Transverse colon (tissue), 4 donors: ENCODE data around the gene TRABD2A. TPM values are rescaled to one million over a fixed set of nuclear protein-coding genes. Genes with fewer than 3 reads are reported as not detected.

Source experiments
- DNase-seq: peaks from one replicate; pipeline ENCODE4 v3.0.0-alpha.2; 2019
- H3K27ac ChIP-seq, 4 donors: fragments of 200-600 bp; sonication (generic); 2 replicates each; pipeline ENCODE4 v1.5.1; 2016 to 2018; ENCODE audit warnings: inconsistent platforms in 4 of 4
- H3K27me3 ChIP-seq: fragments of 200-600 bp; sonication (generic); 2 replicates; pipeline ENCODE4 v1.5.1; 2017; ENCODE audit warnings: inconsistent platforms
- H3K36me3 ChIP-seq, 4 donors: fragments of 200-600 bp; sonication (generic); 2 replicates each; pipeline ENCODE4 v1.5.1; 2017 to 2019; ENCODE audit warnings: inconsistent platforms in 4 of 4
- H3K4me1 ChIP-seq, 4 donors: fragments of 200-600 bp; sonication (generic); 2 replicates each; pipeline ENCODE4 v1.5.1; 2017 to 2020; ENCODE audit warnings: inconsistent platforms in 4 of 4
- H3K4me3 ChIP-seq, 4 donors: fragments of 200-600 bp; sonication (generic); 1 replicate in 1 of 4; 2 replicates in 3 of 4; pipeline versions ENCODE4 v1.5.1 to v1.6.1; 2017 to 2019; ENCODE audit warnings: inconsistent platforms in 4 of 4
- H3K9me3 ChIP-seq, 2 donors: fragments of 200-600 bp; sonication (generic); 2 replicates each; pipeline ENCODE4 v1.5.1; 2017 to 2019; ENCODE audit warnings: inconsistent platforms in 2 of 2
- EP300 ChIP-seq: sonication (generic); formaldehyde crosslinking; IDR thresholded peaks from one replicate; pipeline ENCODE4 v1.6.1; 2017; ENCODE audit warnings: antibody characterized with exemption, low read depth
- POLR2A ChIP-seq: fragments of 450-650 bp; IDR thresholded peaks from one replicate; pipeline ENCODE4 v1.6.1; 2016; ENCODE audit warnings: antibody characterized with exemption, mild to moderate bottlenecking, moderate library complexity
- POLR2AphosphoS5 ChIP-seq, 3 donors: sonication (generic); formaldehyde crosslinking; IDR thresholded peaks; one replicate each; pipeline ENCODE4 v1.6.1; 2016; ENCODE audit warnings: antibody characterized with exemption in 3 of 3
- WGBS, 2 donors: methylation state at CpG; one replicate each; pipeline ENCODE4 v1.1.5; 2018; ENCODE audit warnings: low coverage in 1 of 2; 5-methylcytosine and 5-hydroxymethylcytosine counted together
- in situ Hi-C, 4 donors: fragments of 200-750 bp; cut with MboI; loops; one replicate each; pipeline versions ENCODE4 v1.15.0 to v1.15.1; 2017; ENCODE audit warnings: low sequenced_read_pairs in 3 of 4, low pct_ligation_motif_present in 1 of 4, low pct_unique_long_range_greater_than_20kb in 1 of 4
- intact Hi-C: fragments of 100-400 bp; cut with DNase I; formaldehyde crosslinking; loops from one replicate; pipeline ENCODE4 v1.15.1; 2023; ENCODE audit warnings: low total_unique reads
- total RNA-seq, 4 donors: library from RNA; depleted of rRNA; stranded (reverse); fragments of >200 nt; gene quantifications; one replicate each; pipeline ENCODE4 v1.1.0, GENCODE V29; 2016
- TF ChIP-seq, protein P1 (sequence below), 5 experiments: fragments of 200-600 bp in 3 of 5; fragments of 450-650 bp in 2 of 5; sonication (generic) in 3 of 5; IDR thresholded peaks; 1 replicate in 2 of 5; 2 replicates in 3 of 5; pipeline ENCODE4 v1.5.1; 2016 to 2017; ENCODE audit warnings: antibody characterized with exemption in 5 of 5, inconsistent platforms in 3 of 5, mild to moderate bottlenecking in 2 of 5, moderate library complexity in 1 of 5

Gene TRABD2A
- total RNA-seq, 4 donors from 2014 or later, result 21.3 to 230 (median 76.5) TPM

DNA sequence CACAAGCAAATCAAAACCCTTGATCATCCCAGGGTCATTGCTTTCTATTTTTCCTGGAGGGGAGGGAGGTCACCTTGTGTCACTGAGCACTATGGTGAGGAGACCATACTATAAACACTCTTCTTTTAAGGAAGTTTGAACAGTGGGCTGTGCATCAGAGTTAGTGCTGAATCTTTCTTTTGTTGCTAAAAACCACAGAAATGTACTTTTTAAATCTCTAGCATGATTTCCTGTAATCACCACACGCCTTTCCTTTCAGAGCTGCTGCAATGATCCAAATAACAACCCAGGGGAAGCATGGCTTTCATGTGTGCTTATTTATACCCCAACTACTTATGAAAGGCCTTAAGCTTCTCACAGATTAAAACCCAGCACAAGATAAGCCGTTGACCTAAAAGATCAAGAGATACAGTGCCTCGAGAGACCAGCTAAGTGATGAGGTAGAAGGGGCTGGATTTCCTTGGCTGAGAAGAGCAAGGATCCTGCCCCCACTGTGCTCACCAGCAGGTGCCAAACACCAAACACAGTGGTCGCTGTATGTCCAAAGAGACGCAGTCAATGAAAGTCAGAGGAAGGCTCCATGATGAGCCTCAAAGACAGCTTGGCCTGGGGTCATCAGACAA lies 34.7 kb downstream of the TRABD2A start:
- 29 to 44% methylated on average over 1 to 5 of the region's 5 CpGs for WGBS, 2 donors
- H3K27ac ChIP-seq, result peak overlapping the region; percentile 36 to 69 (median 58)
- H3K9me3 ChIP-seq, result no peaks in the 10 kb centered on the region
- H3K4me1 ChIP-seq, result peaks cover 0 to 17% (median 8%) of the 10 kb centered on the region in 4 donors
- no peaks in the 10 kb centered on the region for H3K36me3 ChIP-seq
- no peaks in the 10 kb centered on the region for H3K27me3 ChIP-seq
- TF ChIP-seq, protein P1, sequence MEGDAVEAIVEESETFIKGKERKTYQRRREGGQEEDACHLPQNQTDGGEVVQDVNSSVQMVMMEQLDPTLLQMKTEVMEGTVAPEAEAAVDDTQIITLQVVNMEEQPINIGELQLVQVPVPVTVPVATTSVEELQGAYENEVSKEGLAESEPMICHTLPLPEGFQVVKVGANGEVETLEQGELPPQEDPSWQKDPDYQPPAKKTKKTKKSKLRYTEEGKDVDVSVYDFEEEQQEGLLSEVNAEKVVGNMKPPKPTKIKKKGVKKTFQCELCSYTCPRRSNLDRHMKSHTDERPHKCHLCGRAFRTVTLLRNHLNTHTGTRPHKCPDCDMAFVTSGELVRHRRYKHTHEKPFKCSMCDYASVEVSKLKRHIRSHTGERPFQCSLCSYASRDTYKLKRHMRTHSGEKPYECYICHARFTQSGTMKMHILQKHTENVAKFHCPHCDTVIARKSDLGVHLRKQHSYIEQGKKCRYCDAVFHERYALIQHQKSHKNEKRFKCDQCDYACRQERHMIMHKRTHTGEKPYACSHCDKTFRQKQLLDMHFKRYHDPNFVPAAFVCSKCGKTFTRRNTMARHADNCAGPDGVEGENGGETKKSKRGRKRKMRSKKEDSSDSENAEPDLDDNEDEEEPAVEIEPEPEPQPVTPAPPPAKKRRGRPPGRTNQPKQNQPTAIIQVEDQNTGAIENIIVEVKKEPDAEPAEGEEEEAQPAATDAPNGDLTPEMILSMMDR (IDR thresholded peaks at IDR 0.05), result no peak
- TF ChIP-seq EP300, result no peak
- no peak for TF ChIP-seq POLR2AphosphoS5 (IDR thresholded peaks at IDR 0.05)
- TF ChIP-seq POLR2A, result no peak
- no peak for DNase-seq
- in situ Hi-C loops, result no loop called here
- H3K4me3 ChIP-seq, result no peak overlapping the region
- intact Hi-C loops, result no loop called here

DNA sequence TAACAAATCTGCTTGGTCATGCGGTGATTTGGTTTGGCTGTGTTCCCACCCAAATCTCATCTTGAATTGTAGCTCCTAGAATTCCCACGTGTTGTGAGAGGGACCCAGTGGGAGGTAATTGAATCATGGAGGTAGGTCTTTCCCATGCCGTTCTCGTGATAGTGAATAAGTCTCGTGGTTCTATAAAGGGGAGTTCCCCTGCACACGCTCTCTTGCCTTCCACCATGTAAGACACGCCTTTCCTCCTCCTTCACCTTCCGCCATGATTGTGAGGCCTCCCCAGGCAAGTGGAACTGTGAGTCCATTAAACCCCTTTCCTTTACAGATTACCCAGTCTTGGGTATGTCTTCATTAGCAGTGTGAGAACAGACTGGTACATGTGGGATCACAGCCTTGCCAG lies 36.7 kb downstream of the TRABD2A start:
- H3K27me3 ChIP-seq, result no peaks in the 10 kb centered on the region
- DNase-seq, result no peak
- TF ChIP-seq POLR2AphosphoS5 (IDR thresholded peaks at IDR 0.05), result no peak
- TF ChIP-seq, protein P1 (IDR thresholded peaks at IDR 0.05), result no peak
- TF ChIP-seq EP300, result no peak
- no peak for TF ChIP-seq POLR2A
- H3K4me3 ChIP-seq, result no peak overlapping the region
- no peaks in the 10 kb centered on the region for H3K36me3 ChIP-seq
- intact Hi-C loops (no loop called here), in situ Hi-C loops (no loop called here)
- H3K4me1 ChIP-seq, result peaks cover 0 to 17% (median 7%) of the 10 kb centered on the region in 4 donors
- H3K9me3 ChIP-seq, result no peaks in the 10 kb centered on the region
- 75 to 85% methylated on average over 2 to 8 of the region's 8 CpGs for WGBS, 2 donors
- H3K27ac ChIP-seq, result no peak overlapping the region

DNA sequence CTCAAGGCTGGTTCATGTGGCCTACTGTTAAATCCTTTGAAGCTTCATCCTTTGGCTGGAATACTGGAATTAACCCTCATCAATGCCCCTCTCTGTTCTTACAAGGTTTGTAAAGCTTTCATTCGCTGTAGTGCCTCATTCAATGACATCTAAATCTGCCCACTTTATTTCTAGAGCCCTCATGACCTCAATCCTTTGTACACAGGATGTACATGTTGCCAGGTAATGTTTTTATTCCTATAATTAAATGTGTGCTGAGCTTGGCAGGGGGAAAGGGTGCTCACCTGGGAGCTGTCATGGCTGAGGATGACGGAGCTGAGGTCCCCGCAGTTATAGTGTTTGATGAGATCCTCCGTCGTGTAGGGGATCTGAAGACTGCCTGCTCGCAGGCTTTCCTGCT lies 39.3 kb downstream of the TRABD2A start:
- in situ Hi-C loops, result no loop called here
- H3K36me3 ChIP-seq, result peaks cover 0 to 9% (median 0%) of the 10 kb centered on the region in 4 donors
- no peak overlapping the region for H3K27ac ChIP-seq
- no peaks in the 10 kb centered on the region for H3K27me3 ChIP-seq
- 60 to 92% methylated on average over 1 to 6 of the region's 6 CpGs for WGBS, 2 donors
- no peak for DNase-seq
- TF ChIP-seq POLR2AphosphoS5 (IDR thresholded peaks at IDR 0.05) (no peak), POLR2A (no peak), EP300 (no peak)
- TF ChIP-seq, protein P1 (IDR thresholded peaks at IDR 0.05), result no peak
- intact Hi-C loops, result no loop called here
- H3K4me3 ChIP-seq, result no peak overlapping the region
- peaks cover 0 to under 1% of the 10 kb centered on the region in 2 donors for H3K9me3 ChIP-seq
- H3K4me1 ChIP-seq, result peaks cover 0 to 7% (median 4%) of the 10 kb centered on the region in 4 donors

DNA sequence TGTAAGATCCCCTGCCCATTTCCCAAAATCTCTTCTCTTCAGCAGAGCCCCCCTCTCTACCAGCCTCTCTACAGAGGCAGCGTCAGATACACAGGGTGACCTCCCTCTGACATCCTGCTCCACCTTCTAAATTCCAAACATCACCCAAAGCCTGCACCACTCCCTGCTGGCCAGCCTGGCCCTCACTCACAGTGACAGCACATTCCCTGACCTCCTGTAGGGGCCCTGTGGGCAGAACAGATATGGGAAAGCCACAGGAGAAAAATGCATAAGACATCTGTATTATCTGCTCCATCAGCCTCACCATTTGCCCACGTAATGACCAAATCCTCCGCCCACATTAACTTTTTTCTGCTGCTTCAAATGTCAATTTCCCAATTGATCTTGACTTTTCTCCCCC lies 40.6 kb downstream of the TRABD2A start:
- intact Hi-C loops, result no loop called here
- WGBS, 2 donors, result 76 to 92% methylated on average over 2 to 3 of the region's 3 CpGs
- Histone ChIP-seq H3K27ac (no peak overlapping the region), H3K27me3 (no peaks in the 10 kb centered on the region), H3K9me3 (peaks cover 0 to 5% of the 10 kb centered on the region in 2 donors), H3K4me1 (peaks cover 0 to under 1% (median 0%) of the 10 kb centered on the region in 4 donors), H3K36me3 (peaks cover 0 to 18% (median 0%) of the 10 kb centered on the region in 4 donors), H3K4me3 (no peak overlapping the region)
- no peak for DNase-seq
- TF ChIP-seq, protein P1 (IDR thresholded peaks at IDR 0.05), result no peak
- no peak for TF ChIP-seq EP300
- TF ChIP-seq POLR2AphosphoS5 (IDR thresholded peaks at IDR 0.05), result no peak
- TF ChIP-seq POLR2A, result no peak
- in situ Hi-C loops, result no loop called here
